Forelimb muscle (tissue), 1 donor: ENCODE measurements around the gene TMEM204. TPM values are rescaled to one million over a fixed set of nuclear protein-coding genes. Genes with fewer than 3 reads are reported as not detected.

Source experiments
- DNase-seq: peaks from one replicate; pipeline ENCODE4 v3.0.0-alpha.2; 2013; ENCODE audit warnings: low read depth
- polyA plus RNA-seq: library from polyadenylated mRNA; unstranded; fragments of 120-200 nt; gene quantifications from one replicate; pipeline ENCODE4 v1.2.1, GENCODE V29; 2013; ENCODE audit not compliant: insufficient read length

Gene TMEM204
- 12.3 TPM for polyA plus RNA-seq

DNA sequence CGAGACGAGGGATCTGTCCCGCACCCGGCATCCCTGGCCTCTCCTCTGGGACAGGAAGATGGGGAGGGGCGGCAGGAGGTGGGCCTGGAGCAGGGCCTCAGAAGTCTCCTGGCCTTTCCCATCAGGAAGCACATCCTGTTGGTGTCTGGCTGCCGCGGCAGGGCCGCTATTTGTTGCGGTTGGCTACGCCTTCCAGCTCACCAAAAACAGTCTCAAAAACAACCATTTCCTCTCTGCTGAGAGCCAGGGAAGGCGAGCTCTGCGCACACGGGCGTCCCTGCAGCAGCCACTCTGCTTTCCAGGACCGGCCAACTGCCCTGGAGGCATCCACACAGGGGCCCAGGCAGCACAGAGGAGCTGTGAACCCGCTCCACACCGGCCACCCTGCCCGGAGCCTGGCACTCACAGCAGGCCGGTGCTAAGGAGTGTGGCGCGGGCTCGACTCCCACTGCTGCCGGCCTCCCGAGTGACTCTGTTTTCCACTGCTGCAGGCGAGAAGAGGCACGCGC is at the start of gene TMEM204:
Gene TMEM204 (plus strand): TSS at position 224 of the 509 bp plus-strand sequence. CDS start 610 bp downstream, outside the sequence.
- DNase-seq: peak; percentile 68

DNA sequence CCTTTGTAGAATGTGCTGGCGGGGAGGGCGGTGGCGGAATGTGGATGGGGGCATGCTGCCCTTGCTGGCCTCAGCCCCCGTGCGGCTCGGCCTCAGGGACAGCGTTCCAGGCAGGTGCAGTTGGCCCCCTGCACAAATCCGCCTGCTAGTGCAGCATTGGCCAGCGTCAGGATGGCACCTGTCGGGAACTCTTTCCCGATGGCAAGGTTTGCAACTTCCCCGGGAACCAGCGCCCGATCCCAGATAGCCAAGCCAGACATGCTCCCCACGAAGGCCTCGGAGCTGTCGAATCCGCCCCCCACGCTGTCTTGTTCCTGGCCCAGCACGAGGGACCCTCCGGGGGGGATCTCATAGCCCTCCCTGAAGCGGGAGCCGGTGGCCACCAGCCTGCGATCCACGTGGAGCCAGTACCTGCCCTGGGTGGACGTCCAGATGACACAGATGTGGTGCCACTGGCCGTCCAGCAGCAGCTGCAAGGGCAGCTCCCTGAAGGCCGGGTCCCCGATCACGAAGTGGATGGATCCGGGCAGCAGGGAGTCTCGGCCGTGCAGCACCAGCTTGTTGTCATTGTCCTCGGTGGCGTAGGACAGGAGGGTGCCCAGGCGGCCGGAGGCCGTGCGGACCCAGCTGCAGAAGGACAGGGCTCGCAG is 47.5 kb upstream of the TMEM204 start:
- DNase-seq: no peak

DNA sequence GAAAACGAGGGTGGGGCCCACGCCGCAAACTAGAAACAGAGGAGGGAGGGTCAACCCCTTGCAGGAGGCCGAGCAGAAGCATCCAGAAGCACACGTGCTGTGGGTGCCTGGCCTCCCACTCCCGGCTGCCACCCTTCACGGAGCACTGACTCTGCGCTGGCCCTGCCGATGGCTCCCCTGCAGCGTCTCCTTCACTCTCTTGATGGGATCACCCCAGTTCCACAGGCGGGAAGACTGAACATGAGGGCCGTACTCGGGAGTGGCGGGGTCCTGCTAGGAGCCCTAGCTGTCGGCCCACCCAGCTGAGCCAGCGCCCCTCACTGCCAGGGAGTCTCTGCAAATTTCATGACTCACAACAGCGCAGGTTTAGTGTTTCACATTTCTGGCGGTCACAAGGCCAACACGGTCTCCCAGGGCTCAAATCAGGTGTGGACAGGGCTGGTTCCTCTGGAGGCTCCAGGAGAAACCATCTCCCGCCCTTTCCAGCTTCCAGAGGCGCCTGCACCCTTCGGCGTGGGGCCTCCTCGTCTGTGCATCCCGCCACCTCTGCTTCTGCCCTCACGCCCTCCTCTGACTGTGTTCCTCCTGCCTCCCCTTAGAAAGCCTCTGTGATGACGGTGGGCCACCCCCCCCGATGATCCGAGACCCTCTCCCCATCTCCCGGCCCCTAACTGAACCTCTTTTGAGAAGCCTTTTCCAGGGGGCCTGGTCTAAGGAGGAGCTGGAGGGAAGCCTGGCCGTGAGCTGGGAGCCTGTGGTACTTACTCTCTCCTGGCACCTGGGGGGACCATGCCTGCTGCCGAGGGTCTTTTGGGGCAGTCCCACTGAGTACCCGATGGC is 46.7 kb upstream of the TMEM204 start:
- no peak for DNase-seq

DNA sequence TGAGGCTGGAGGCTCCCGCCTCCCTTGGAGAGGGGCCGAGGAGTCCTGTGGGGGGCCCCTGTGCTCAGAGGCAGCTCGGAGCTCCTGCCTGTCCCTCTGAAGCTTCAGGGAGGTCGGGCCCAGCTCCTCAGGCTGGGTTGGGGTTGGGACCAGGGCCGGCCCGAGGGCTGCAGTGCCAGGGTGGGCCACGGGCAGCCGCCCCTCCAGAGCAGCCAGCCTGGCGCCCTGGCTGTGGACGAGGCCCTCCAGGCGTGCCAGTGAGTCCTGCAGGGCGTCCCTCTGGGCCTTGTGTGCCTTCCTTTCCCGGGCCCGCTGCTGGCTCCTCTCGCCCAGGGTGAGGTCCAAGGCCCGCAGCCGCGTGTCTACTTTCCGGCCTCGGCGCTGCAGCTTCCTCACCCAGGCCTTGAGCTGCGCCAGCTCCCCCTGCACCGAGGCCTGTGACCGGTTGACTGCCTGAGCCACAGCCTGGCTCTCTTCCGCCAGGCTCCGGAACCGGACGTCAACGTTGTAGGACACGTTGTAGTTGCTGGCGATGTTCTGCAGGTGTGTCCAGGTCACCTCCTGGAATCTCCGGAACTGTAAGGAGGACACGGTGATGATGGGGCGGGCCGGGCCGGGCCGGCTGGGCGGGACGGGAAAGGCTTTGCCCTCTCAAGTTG is 45.9 kb upstream of the TMEM204 start:
- DNase-seq: no peak

DNA sequence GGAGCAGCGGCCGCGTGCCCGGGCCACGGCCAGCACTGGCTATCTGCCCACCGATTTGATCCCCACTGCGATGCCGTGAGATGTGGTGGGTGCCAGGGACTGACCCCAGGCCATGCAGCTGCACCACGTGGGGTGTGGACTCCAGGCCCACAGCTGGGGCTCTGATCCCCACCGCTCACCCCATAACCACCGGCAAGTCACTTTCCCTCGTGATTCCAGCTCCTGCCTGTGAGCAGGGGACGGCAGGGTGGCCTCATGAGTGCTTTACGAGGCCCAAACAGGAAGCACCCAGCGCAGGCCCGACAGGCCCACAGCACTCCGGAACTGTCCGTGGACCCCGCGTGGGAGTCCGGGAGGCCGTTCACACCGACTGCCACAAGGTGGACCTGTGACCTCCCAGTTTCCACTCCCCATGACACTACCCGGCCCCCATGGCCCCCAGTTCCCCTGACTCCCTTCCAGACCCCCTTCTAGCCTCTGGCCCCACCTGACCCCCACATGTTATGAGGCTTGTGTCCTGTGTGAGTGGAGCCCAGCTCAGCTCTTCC is 45.3 kb upstream of the TMEM204 start:
- DNase-seq: no peak

DNA sequence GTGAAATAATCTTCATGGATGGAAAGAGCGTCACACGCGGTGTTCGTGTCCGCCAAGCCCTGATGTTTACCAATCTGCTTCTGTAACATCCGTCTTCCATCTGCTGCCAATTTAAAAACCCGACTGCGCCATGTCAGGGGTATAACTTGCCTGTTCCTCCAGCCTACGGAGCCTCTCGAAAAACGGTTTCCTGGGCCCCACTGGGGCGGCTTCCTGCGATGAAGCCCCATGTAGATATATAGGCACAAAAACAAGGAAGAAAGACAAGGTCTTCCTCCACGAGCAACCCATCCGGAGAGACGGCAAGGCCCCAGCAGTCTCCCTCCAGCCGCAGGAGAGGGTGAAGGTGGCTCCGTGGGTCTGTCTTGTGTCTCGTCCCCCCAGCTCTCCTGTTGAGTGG is 44.8 kb upstream of the TMEM204 start, which contains the start of gene PTX4:
Gene PTX4 (minus strand): TSS at position 326 of the 400 bp plus-strand sequence. CDS start 35 bp downstream, at position 291.
- DNase-seq: no peak

DNA sequence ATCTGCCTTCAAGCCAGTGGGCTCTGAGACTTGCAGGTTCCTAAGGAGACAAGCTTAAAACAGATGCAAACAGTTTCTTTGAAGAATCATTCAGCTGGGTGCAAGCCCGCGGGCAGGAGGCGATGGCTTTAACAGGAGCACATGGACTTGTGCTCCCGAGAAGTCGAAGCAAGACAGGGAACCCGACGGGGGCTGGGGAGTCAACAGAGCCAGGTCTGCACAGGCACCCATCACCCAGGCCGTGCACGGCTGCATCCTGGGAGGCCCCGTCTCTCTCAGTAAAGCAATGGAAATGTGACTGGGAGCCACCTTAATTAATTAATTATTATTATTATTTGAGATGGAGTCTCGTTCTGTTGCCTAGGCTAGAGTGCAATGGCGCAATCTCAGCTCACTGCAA is 44.4 kb upstream of the TMEM204 start:
- no peak for DNase-seq

DNA sequence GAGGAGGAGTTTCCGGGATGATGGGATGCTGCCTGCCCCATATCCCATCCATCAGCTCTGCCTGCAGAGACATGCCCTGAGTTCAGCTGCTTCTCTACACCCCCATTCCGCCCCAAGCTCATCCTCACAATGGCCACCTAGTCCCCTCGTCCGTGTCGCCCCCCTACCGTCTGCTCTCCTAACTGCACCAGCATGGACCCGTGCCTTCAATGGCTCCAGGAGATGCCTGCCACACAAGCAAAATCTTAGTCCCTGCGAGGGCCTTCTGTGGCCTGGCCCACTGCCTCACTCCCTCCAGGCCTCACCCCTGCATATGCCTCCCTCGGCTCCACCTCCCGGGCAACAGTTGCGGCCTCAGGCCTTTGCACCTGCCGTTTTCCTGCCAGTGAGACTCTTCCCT is 42.1 kb upstream of the TMEM204 start:
- DNase-seq: no peak

DNA sequence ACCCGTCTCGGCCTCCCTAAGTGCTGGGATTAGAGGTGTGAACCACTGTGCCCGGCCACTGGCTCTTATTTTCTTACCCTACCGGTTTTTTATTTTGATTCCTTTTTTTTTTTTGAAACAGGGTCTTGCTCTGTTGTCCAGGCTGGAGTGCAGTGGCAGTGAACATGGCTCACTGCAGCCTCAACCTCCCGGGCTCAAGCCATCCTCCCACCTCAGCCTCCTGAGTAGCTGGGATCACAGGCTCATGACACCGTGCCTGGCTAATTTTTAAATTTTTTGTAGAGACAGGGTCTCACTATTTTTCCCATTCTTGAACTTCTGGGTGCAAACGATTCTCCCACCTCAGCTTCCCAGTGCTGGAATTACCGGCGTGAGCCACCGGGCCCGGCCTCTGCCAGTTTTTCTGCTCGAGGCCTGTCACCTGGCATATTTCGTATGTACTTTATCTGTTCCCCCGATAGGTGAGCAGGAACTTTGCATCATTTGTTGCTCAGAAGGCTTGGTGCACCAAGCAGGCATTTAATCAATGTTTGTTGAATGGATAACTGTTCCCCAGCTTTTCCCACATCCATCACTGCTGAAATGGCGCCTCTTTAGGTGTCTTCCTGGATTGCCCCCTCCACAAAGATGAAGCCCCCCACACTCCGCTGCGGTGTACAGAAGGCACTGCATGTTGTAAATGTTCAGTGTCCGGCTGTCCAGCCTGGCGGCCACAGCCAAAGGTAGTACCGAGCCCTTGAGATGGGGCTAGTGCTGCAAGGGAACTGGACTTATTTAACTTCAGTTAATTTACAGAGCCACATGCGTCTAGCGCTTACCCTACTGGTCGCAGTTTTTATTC is 41.2 kb upstream of the TMEM204 start:
- DNase-seq: no peak

DNA sequence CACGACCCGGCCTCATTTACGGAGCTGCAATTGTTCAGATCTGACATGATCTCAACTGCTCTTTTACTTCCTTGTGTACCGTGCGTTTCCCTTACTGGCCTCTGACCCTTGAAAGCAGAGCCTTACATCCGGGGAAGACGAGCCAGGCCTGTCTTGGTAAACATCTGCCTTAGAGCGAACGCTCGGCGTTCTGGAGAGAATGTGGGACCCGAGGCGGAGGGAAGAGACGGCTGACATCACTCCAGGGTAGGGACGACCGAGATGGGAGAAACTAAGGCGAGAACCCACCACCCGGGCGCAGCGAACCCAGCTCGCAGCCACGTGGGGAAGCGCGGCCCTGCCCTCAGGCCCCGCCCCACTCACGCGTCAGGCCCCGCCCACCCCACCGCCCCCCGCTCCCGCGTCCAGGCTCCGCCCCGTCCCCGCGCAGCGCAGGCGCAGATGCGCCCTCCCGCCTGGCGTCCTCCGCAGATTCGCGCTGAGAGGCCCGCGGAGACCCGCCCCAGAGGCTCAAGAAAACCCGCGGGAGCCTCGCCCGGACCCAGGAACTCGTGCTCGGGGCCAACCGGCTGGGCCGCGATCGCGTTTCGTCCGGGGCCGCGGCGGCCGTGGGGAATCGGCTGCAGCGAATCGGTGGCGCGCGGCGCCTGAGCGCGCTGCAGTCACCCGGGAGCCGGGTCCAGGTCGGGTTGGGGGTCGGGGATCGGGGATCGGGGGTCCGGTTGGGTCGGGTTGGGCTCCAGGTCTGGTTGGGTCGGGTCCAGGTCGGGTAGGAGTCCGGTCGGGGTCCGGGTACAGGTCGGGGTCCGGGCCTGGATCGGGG is 40.3 kb upstream of the TMEM204 start, which contains the start of gene TELO2:
Gene TELO2 (plus strand): TSS at position 438 of the 823 bp plus-strand sequence. CDS start 922 bp downstream, outside the sequence.
- DNase-seq: peak; percentile 24

DNA sequence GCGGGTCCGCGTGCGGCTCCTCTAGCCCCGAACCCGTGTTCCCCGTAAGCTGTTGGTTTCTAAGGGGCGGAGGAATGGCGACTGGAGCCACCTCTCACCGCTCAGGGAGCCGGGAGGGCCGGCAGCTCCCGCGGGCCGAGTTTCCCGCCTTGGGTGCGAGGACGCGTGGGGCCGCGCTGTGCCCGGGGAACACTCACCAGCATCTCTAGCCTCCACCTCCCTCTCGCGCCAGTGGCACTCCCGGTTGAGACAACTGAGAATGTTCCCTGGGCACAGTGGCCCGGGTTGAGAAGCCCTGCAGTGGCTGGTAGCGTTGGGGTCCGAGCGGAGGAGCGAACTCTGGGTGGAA is 39.7 kb upstream of the TMEM204 start:
- no peak for DNase-seq

DNA sequence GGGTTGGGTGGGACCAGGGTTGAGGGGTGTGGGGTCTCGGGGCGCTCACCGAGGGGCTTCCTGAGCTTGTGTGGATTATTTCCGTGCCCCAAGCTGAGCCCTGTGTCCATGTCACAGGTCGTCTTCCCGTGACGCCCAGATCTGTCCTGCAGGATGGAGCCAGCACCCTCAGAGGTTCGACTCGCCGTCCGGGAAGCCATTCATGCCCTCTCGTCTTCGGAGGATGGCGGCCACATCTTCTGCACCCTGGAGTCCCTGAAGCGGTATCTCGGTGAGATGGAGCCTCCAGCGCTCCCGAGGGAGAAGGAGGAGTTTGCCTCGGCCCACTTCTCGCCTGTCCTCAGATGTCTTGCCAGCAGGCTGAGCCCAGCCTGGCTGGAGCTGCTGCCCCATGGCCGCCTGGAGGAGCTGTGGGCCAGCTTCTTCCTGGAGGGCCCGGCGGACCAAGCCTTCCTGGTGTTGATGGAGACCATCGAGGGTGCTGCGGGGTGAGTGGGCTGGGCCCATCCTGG is 39.3 kb upstream of the TMEM204 start:
- no peak for DNase-seq

DNA sequence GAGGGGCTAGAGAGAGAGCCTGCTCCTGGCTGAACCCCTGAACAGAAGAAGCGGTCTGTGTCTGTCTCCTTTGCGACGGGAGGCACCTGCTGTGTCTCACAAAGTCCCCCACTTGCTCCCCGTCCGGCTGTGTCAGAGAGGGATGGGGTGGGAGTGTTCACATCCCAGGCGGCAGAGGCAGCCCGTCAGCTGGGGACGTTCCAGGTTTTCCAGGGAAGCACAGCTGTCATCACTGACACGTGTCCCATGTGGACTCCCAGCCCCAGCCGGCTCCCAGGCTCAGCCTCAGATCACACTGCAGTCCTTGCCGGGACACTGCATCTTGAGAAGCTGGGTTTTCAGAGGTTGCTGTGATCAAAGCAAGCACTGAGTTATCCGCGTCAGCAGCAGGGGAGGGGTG is 38.8 kb upstream of the TMEM204 start:
- no peak for DNase-seq

DNA sequence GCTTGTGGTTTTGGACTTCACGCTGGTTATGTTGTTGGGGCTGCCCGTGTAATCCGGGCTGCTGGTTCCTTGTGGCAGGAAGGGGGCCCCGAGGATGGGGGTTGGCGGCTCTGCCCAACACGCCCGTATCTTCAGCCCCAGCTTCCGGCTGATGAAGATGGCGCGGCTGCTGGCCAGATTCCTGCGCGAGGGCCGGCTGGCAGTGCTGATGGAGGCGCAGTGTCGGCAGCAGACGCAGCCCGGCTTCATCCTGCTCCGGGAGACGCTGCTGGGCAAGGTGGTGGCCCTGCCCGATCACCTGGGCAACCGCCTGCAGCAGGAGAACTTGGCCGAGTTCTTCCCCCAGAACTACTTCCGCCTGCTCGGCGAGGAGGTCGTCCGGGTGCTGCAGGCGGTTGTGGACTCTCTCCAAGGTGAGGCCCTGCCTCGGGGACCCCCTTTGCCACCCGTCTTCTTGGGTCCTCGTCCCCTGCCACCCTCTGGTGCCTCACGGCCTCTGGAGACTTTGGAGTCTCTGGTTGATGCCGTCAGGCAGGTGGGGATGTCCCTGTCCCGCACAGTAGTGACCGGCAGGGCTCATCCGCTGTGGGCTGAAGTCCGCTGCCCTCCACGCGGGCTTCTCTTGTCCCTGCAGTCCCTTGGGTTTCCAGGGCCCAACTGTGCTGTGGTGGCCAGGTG is 38.1 kb upstream of the TMEM204 start:
- DNase-seq: no peak

DNA sequence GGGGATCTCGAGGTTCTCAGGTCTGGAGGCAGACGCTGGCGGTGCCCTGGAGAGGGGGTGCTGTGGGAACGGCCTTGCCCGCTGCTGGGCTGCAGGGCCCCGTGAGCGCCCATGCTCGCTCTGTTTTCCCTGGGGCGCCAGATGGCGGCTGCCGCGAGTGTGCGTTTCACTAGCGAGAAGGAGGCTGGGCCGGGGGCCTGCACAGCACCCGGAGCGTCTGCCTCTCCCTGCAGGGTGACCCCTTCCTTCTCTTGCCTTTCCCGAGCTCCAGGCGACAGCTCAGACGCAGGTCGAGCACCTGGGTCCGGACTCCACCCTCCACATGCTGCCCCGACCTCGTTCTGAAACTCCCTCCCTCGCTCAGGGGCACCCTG is 37.6 kb upstream of the TMEM204 start:
- DNase-seq: no peak

DNA sequence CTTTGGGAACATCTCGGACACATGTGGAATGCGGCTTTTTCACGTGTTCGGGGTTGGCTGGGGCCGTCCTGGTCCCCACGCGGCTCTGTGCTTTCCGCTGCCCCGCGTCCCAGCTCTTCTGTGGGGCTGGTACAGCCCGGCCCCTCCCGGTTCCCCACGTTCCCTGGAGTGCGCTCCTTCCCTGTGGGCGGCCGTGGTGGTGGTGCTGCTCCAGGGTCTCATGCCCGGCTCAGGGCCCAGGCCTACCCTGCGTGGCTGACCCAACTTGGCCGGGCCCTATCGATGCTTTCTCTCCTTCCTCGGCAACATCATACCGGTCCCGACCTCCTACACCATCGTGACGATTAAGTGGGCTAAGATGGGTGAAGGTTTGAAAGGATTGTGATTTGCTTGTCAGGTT is 37.0 kb upstream of the TMEM204 start:
- DNase-seq: no peak

DNA sequence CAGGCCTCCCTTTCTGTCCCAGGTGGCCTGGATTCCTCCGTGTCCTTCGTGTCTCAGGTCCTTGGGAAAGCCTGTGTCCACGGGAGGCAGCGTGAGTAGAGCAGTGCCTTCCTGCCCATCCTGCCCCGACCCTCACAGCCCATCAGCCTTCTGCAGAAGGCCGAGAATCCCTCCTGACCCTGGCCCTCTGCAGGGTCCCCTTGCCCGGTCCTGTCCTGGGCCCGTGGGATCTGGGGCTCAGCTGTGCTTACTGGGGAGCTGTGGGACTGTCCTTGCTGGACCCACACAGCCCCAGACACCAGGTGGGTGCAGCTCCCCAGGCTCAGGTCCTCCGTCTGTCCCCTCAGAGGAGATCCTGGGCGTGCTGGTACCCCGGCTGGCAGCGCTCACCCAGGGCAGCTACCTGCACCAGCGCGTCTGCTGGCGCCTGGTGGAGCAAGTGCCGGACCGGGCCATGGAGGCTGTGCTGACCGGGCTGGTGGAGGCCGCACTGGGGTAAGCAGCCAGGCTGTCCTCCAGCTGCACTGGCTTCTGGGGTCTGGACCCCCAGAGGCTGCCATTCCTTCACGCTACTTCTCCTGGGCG is 36.4 kb upstream of the TMEM204 start:
- DNase-seq: no peak

DNA sequence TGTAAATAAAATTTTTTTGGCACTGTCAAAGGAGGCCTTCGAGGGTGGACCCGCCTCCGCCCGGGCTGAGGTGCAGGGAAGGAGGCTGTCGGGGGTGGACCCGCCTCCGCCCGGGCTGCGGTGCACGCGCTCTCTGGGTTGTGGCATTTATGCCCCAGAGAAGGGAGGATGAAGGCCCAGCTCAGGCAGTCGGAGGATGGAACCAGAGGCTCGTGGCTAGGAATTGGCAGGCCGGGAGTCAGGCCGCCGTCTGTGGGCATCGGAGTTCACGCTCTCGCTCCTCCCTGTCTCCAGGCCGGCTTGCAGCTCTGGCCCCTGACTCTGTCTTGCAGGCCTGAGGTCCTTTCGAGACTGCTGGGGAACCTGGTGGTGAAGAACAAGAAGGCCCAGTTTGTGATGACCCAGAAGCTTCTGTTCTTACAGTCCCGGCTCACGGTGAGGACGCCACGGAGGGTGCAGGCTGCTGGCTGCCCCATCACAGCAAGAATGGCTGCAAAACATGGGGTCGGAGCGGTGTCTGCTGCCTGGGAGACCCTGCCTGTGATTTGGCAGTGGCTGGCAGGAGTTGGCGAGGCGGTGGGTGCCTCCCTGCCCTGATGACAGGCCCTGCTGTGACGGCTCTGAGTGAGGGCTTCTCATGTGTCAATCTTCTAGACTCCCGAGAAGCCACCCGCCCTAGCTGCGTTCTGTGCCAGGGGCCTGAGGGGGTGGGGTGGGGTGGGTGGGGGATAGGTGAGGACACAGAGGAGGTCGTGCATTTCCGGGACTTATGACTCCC is 34.4 kb upstream of the TMEM204 start:
- DNase-seq: no peak
